ENCODE results near the gene SNRPA.
A peak's percentile ranks its signal among the peaks of the same experiment; 100 is the strongest.

Gene SNRPA

GRCh38 chr19:40750874-40751537 lies at the start of gene SNRPA:
TSS of gene SNRPA (plus strand) at chr19:40751203. CDS start at chr19:40751409, 206 bp downstream.
- TF ChIP-seq CTCF (conservative IDR thresholded peaks at IDR 0.05) (no peak), ZFX (IDR thresholded peaks at IDR 0.05) (no peak)
- peak within 1 kb of the TSS; percentile 95 for H3K27ac ChIP-seq

GRCh38 chr19:40701758-40702157 lies 49.2 kb upstream of the SNRPA start:
- no peak for TF ChIP-seq CTCF (conservative IDR thresholded peaks at IDR 0.05)
- TF ChIP-seq ZFX (IDR thresholded peaks at IDR 0.05), result no peak

GRCh38 chr19:40702337-40703012 lies 48.5 kb upstream of the SNRPA start:
- TF ChIP-seq CTCF (conservative IDR thresholded peaks at IDR 0.05), result no peak
- no peak for TF ChIP-seq ZFX (IDR thresholded peaks at IDR 0.05)
- H3K27ac ChIP-seq, result no peak overlapping the region

More at GRCh38 chr19:40701758-40702157, 49.2 kb upstream of the SNRPA start:
- H3K27ac ChIP-seq, result no peak overlapping the region

- TF ChIP-seq ZFX (IDR thresholded peaks at IDR 0.05) (no peak), CTCF (conservative IDR thresholded peaks at IDR 0.05) (no peak)
- H3K27ac ChIP-seq, result no peak overlapping the region
These were observed 47.8 kb upstream of the SNRPA start for GRCh38 chr19:40703029-40703755.

- H3K27ac ChIP-seq, result no peak overlapping the region
- no peak for TF ChIP-seq CTCF (conservative IDR thresholded peaks at IDR 0.05)
- TF ChIP-seq ZFX (IDR thresholded peaks at IDR 0.05), result no peak
These were observed 46.3 kb upstream of the SNRPA start for GRCh38 chr19:40704491-40705361.

GRCh38 chr19:40705362-40705651 lies 45.7 kb upstream of the SNRPA start:
- H3K27ac ChIP-seq, result no peak overlapping the region
- TF ChIP-seq ZFX (IDR thresholded peaks at IDR 0.05), result no peak
- TF ChIP-seq CTCF (conservative IDR thresholded peaks at IDR 0.05), result no peak
